Measurements from ENCODE around the gene AGFG2. TPM values are rescaled to one million over a fixed set of nuclear protein-coding genes. Genes with fewer than 3 reads are reported as not detected.

The AGFG2 gene
- total and polyA plus RNA-seq, 2 of the 13 experiments (the other 11 are each of a cell fraction or from before 2014, with no cell fraction given), result 125 to 132 TPM

GRCh38 chr7:100566018-100566531 is 27.1 kb downstream of the AGFG2 start (continued):
- no peak for TF ChIP-seq AHDC1 (CRISPR knock-in tag; IDR thresholded peaks at IDR 0.05; ENCODE audit: borderline replicate concordance)
- TF ChIP-seq ZNF512B (CRISPR knock-in tag; IDR thresholded peaks at IDR 0.05; ENCODE audit: borderline replicate concordance), result no peak
- 0 out of 2 replicates have a peak, but pooled peaks have one; percentile 28 for TF ChIP-seq ARNTL (CRISPR knock-in tag; IDR thresholded peaks at IDR 0.05)
- TF ChIP-seq ZFP82 (CRISPR knock-in tag; IDR thresholded peaks at IDR 0.05; ENCODE audit: borderline replicate concordance), result no peak
- TF ChIP-seq BRD4 (CRISPR knock-in tag; IDR thresholded peaks at IDR 0.05), result no peak
- no peak for TF ChIP-seq KLF9 (CRISPR knock-in tag; IDR thresholded peaks at IDR 0.05; ENCODE audit: low read depth)
- TF ChIP-seq ZNF839 (CRISPR knock-in tag; IDR thresholded peaks at IDR 0.05; ENCODE audit: borderline replicate concordance), result no peak
- TF ChIP-seq ZNF101 (CRISPR knock-in tag; IDR thresholded peaks at IDR 0.05; ENCODE audit: borderline replicate concordance, low read depth), result no peak
- TF ChIP-seq MNT (IDR thresholded peaks at IDR 0.05), result no peak
- no peak for TF ChIP-seq PBX3 (CRISPR knock-in tag; IDR thresholded peaks at IDR 0.05; ENCODE audit: borderline replicate concordance)
- TF ChIP-seq ZNF776 (CRISPR knock-in tag; IDR thresholded peaks at IDR 0.05), result no peak
- no peak for TF ChIP-seq ZNF333 (CRISPR knock-in tag; IDR thresholded peaks at IDR 0.05; ENCODE audit: borderline replicate concordance)
- peak; percentile 82; the same call in 1 of the 2 replicates for TF ChIP-seq HNRNPL (IDR thresholded peaks at IDR 0.05; ENCODE audit: low read depth, low read length)
- TF ChIP-seq TOPORS (CRISPR knock-in tag; IDR thresholded peaks at IDR 0.05), result no peak
- TF ChIP-seq NFYC (CRISPR knock-in tag; IDR thresholded peaks at IDR 0.05), result no peak
- no peak for TF ChIP-seq KDM5A (IDR thresholded peaks at IDR 0.05; ENCODE audit: borderline replicate concordance, low read length)
- no peak for TF ChIP-seq RAD21 (CRISPR knock-in tag; IDR thresholded peaks at IDR 0.05)
- no peak for TF ChIP-seq YEATS2 (CRISPR knock-in tag; IDR thresholded peaks at IDR 0.05; ENCODE audit: borderline replicate concordance)
